ENCODE measurements around the gene EAF2. TPM values are rescaled to one million over a fixed set of nuclear protein-coding genes. Genes with fewer than 3 reads are reported as not detected.

EAF2 gene
- 2.7 and 3.9 TPM in 2 replicates for total RNA-seq (2014; rRNA removed; shearing (Covaris generic))
- polyA plus RNA-seq (2015; cell fraction: cytosol; rRNA removed): 1.7 and 2.0 TPM in 2 replicates
- 1.4 and 3.0 TPM in 2 replicates for polyA plus RNA-seq (2015; cell fraction: nucleus; rRNA removed)

DNA sequence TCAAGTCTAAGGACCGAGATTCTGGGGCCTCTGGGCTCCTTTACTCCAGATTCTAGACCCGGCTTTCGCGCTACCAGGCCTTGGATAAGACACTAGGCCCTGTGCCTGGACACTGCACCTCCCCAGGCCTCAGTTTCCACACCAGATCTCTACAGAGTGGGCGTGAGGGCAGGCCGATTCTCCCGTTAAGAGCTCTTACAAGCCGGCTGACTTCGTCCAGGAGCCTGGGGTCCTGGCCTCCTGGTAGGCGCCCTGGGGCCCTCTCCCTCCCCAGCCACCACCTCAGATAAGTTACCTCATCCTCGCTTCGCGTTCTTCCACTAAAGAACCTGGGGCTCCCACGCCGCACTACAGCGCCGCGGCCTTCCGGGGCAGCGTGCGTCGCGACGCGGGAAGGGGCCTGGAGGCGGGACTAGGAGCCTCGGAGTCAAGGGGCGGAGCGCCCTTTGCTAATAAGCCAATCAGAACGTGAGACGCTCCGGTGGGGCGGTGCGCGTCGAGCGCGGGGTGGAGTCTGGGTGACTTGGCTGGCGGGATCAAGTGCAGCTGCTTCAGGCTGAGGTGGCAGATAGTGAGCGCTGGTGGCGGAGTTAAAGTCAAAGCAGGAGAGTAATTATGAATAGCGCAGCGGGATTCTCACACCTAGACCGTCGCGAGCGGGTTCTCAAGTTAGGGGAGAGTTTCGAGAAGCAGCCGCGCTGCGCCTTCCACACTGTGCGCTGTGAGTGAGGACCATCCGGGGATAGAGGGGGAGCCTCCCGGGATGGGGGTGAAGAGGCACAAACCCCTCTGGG lies at the start of gene EAF2, which contains the start of gene IQCB1:
EAF2 (plus strand) TSS at position 539 of the 794 bp plus-strand sequence; CDS start at position 616, 77 bp downstream.
IQCB1 (minus strand) TSS at position 390 of the 794 bp plus-strand sequence. CDS start 6,100 bp downstream, outside the sequence.
- DNase-seq (ENCODE audit: low read depth, low spot score): peak; percentile 94
- in situ Hi-C loops (cut with HindIII; ENCODE audit: low pct_unique_long_range_greater_than_20kb, low sequenced_read_pairs): no loop called here

DNA sequence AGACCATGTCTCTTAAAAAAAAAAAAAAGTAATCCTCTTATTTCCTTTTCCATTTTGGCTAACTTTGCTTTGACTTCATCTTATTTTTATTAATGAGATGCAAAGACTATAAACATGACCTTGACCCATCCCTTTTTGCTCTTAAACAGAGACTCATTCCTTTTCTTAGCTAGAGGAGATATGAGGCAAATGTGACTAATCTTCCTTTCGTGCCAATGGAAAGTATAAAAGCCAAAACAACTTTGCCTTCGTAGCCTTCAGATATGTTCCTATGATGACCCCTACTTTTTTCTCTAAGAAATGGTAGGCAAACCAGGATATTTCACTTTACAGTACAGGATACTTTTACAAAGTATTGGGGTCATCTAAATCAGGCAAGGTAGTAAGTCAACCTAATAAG lies 48.5 kb upstream of the EAF2 start:
- in situ Hi-C loops (cut with HindIII; ENCODE audit: low pct_unique_long_range_greater_than_20kb, low sequenced_read_pairs): no loop called here
- no peak for DNase-seq (ENCODE audit: low read depth, low spot score)

DNA sequence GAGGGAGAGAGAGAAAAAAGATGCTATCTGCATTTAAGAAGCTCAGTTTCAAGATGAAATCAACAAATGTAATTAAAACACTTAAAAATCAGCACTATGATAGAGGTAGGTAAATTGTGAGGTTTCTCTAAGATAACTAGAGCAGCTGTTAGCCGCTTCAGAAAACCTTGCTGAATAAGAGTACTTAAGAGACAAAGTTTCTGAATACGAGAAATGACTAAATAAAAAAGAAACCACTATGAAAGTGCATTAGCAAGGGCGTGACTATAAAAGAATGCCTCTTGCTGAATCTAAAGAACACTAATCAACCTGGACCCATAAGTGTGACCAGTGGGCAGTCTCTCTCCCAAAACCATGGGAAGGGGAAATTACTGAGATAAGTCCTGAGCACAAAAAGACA lies 41.9 kb upstream of the EAF2 start:
- in situ Hi-C loops (cut with HindIII; ENCODE audit: low pct_unique_long_range_greater_than_20kb, low sequenced_read_pairs): no loop called here
- DNase-seq (ENCODE audit: low read depth, low spot score): no peak

- in situ Hi-C loops (cut with HindIII; ENCODE audit: low pct_unique_long_range_greater_than_20kb, low sequenced_read_pairs): no loop called here
- no peak for DNase-seq (ENCODE audit: low read depth, low spot score)
These were observed 40.6 kb upstream of the EAF2 start for GRCh38 chr3:121794264-121794983.

- in situ Hi-C loops (cut with HindIII; ENCODE audit: low pct_unique_long_range_greater_than_20kb, low sequenced_read_pairs): no loop called here
- no peak for DNase-seq (ENCODE audit: low read depth, low spot score)
These were observed 38.0 kb upstream of the EAF2 start for GRCh38 chr3:121796970-121797369.

DNA sequence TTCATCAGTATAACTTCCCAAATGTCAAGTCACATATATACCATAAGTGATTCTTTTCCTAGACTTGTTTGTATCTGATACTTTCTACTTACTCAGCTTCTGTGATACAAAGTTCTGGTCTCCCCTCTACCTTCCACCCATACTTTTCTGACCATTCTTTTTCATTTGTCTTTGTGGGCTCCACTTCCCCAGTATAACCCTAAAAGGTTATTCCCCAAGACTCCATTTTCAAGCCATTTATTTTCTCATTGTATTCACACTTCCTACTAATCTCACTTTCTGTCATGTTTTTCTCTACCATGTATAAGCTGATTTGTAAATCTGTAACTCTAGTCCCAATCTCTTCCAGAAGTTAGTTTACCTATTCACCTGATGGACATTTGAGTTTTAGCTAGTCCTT lies 34.1 kb upstream of the EAF2 start:
- in situ Hi-C loops (cut with HindIII; ENCODE audit: low pct_unique_long_range_greater_than_20kb, low sequenced_read_pairs): no loop called here

GRCh38 chr3:121803771-121804320 lies 31.2 kb upstream of the EAF2 start:
- in situ Hi-C loops (cut with HindIII; ENCODE audit: low pct_unique_long_range_greater_than_20kb, low sequenced_read_pairs): no loop called here
- no peak for DNase-seq (ENCODE audit: low read depth, low spot score)

More for the DNA sequence above, 34.1 kb upstream of the EAF2 start:
- no peak for DNase-seq (ENCODE audit: low read depth, low spot score)

DNA sequence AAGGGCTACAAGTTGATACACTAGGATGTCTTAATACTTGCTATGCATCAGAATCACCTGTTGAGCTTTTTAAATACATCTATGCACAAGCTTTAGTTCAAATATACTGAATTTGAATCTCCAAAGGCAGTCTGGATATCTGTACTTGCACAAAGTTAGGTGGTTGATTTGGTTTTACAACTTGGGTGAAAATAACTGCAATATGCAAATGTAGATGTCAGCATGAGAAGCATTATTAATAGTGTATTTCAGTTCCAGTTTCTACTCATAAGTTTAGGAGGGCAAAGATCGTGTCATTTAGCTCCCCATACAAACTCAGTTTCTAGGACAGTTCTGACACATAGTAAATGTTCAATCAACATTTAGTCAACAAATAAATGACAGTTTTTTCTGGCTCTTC lies 25.8 kb upstream of the EAF2 start:
- in situ Hi-C loops (cut with HindIII; ENCODE audit: low pct_unique_long_range_greater_than_20kb, low sequenced_read_pairs): no loop called here

DNA sequence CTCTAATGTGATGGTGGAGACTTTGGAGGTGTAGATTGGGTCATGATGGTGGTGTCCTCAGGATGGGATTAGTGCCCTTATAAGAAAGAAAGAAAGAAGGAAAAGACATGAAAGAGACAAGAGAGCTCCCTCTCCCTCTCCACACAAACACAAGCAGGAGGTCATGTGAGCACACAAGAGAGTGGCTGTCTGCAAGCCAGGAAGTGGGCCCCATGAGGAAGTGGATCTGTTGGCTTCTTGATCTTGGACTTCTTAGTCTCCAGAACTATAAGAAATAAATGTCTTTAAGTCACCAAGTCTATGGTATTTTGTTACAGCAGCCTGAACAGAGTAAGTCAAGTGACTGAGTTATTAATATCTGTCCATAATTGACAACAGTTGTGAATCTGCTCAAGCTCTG lies 17.3 kb upstream of the EAF2 start:
- in situ Hi-C loops (cut with HindIII; ENCODE audit: low pct_unique_long_range_greater_than_20kb, low sequenced_read_pairs): no loop called here
- DNase-seq (ENCODE audit: low read depth, low spot score): no peak

More for the DNA sequence above, 25.8 kb upstream of the EAF2 start:
- DNase-seq (ENCODE audit: low read depth, low spot score): no peak

DNA sequence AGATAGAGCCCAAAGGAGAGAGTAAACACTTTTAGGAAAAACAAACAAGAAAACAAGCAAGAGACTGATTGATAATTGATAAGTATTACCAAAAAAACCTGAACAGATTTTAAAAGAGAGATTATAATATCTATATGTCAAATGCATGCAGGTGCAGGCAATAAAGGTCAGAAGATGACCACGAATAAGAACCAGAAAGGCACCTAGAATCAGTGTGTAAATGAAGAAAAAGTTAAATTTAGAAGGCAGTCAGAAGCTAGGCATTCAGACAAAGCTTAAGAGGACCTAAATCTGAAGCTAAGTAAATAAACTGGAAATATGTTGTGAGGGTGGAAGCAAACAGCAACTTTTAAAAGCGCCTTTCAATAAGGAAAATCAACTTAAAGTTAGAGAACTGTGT lies 16.4 kb upstream of the EAF2 start:
- in situ Hi-C loops (cut with HindIII; ENCODE audit: low pct_unique_long_range_greater_than_20kb, low sequenced_read_pairs): no loop called here
- DNase-seq (ENCODE audit: low read depth, low spot score): no peak

DNA sequence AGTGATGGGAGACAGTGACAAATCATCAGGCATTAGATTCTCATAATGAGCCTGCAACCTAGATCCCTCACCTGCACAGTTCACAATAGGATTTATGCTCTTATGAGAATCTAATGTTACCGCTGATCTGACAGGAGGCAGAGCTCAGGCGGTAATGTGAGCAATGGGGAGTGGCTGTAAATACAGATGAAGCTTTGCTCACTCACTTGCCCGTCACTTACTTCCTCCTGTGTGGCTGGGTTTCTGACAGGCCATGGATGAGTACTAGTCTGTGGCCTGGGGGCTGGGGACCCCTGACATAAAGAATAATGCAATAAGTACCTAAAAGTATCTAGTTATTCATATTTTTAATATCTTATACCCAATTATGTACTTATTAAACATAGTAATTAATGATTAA lies 15.8 kb upstream of the EAF2 start:
- in situ Hi-C loops (cut with HindIII; ENCODE audit: low pct_unique_long_range_greater_than_20kb, low sequenced_read_pairs): no loop called here
- DNase-seq (ENCODE audit: low read depth, low spot score): no peak

GRCh38 chr3:121821421-121822199 lies 13.4 kb upstream of the EAF2 start:
- no peak for DNase-seq (ENCODE audit: low read depth, low spot score)
- in situ Hi-C loops (cut with HindIII; ENCODE audit: low pct_unique_long_range_greater_than_20kb, low sequenced_read_pairs): no loop called here

GRCh38 chr3:121822973-121823372 lies 12.0 kb upstream of the EAF2 start:
- no peak for DNase-seq (ENCODE audit: low read depth, low spot score)
- in situ Hi-C loops (cut with HindIII; ENCODE audit: low pct_unique_long_range_greater_than_20kb, low sequenced_read_pairs): no loop called here

DNA sequence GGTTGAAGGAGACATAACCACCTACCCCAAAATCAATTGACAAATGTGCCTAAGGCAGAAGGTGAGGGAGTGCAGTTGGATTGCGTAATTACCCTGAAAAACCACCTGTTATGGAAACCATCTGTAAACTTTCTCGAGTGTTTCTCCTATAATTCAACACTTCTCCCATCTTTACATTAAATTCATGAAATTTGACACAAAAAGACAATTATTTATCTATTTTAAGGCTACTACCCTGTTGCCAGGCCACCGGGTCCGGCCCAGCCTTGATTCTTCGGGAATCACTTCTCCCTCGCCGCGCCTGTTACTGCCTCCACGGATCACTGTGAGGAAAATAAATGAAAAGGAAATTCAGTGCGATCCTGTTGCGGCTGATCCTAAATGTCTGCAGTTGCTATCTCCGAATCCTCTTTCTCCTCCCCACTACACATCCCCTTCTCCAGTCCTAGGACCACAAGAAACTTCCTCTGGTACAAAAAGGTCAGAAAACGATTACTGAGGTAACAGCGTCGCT lies 795 bp upstream of the EAF2 start:
- DNase-seq (ENCODE audit: low read depth, low spot score): no peak
- in situ Hi-C loops (cut with HindIII; ENCODE audit: low pct_unique_long_range_greater_than_20kb, low sequenced_read_pairs): no loop called here

DNA sequence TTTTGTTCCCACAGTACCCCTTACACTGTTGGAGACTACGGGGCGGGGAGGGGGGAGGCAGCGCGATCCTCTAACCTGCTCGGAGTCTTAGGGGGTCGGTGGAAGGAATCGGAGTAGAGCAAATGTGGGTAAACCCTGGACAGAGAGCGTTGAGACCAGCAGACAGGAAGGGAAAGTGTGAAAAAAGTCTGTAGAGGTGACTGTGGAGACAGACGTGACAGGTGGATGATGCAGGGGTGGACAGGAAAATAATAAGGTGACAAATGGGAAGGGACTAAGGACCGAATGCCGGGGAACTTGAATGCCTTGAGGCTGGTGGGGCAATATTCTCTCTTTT lies 424 bp downstream of the EAF2 start:
- peak; percentile 7 for DNase-seq (ENCODE audit: low read depth, low spot score)
- in situ Hi-C loops (cut with HindIII; ENCODE audit: low pct_unique_long_range_greater_than_20kb, low sequenced_read_pairs): no loop called here

DNA sequence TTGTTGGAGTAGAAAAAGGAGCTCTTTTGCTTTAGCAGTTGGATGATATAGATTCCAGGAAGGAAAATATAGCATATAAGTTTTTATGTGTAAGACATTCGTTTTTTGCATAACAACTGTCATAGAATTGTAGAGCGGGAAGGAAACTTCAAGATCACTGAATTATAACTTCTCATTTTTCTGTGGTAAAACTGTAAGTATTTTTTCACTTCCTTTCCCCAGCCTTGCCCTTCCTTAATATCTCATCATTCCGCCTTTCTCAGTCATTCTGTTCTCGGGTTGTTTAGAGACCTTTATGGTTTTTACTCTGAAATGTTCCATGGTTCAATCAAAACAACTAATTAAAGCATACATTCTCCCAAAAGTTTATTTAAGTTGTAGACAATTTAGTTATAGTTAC lies 1.1 kb downstream of the EAF2 start:
- DNase-seq (ENCODE audit: low read depth, low spot score): no peak
- in situ Hi-C loops (cut with HindIII; ENCODE audit: low pct_unique_long_range_greater_than_20kb, low sequenced_read_pairs): no loop called here

- in situ Hi-C loops (cut with HindIII; ENCODE audit: low pct_unique_long_range_greater_than_20kb, low sequenced_read_pairs): no loop called here
These were observed 1.5 kb downstream of the EAF2 start for GRCh38 chr3:121836481-121836880.

GRCh38 chr3:121839962-121840361 lies 5.0 kb downstream of the EAF2 start:
- in situ Hi-C loops (cut with HindIII; ENCODE audit: low pct_unique_long_range_greater_than_20kb, low sequenced_read_pairs): no loop called here
- DNase-seq (ENCODE audit: low read depth, low spot score): no peak

More at GRCh38 chr3:121836481-121836880, 1.5 kb downstream of the EAF2 start:
- no peak for DNase-seq (ENCODE audit: low read depth, low spot score)
